GM19025 (cell line): ENCODE measurements around the gene POLE.
"Not testable (repeated sequence)": the region's sequence is repeated elsewhere in the genome, so short reads cannot be mapped to it uniquely, and the experiment has no call there.

Experiments
- ATAC-seq: cut with Tn5 transposase; IDR thresholded peaks from one replicate; pipeline ENCODE4 v1.9.1; 2021; ENCODE audit warnings: mild to moderate bottlenecking, low read depth, moderate library complexity; ENCODE audit not compliant: unreplicated experiment

The POLE gene

GRCh38 chr12:132719141-132719953 is 32.2 kb upstream of the POLE start:
- no peak for ATAC-seq

- ATAC-seq = no peak
Measured at GRCh38 chr12:132718644-132719043, 31.5 kb upstream of the POLE start.

- ATAC-seq = no peak
Measured at GRCh38 chr12:132717531-132718387, 30.6 kb upstream of the POLE start.

GRCh38 chr12:132717011-132717410 is 29.9 kb upstream of the POLE start:
- ATAC-seq = no peak

GRCh38 chr12:132716356-132716755 is 29.2 kb upstream of the POLE start:
- ATAC-seq = no peak

- no peak for ATAC-seq
Measured at GRCh38 chr12:132715874-132716273, 28.7 kb upstream of the POLE start.

GRCh38 chr12:132713123-132713522 is 26.0 kb upstream of the POLE start:
- no peak for ATAC-seq

GRCh38 chr12:132711080-132711843 is 24.1 kb upstream of the POLE start:
- no peak for ATAC-seq

- ATAC-seq = peak; percentile 92
Measured at GRCh38 chr12:132710405-132711079, 23.4 kb upstream of the POLE start, which contains the start of gene PGAM5. TSS of gene PGAM5 (plus strand) at chr12:132710842. CDS start at chr12:132710877, 35 bp downstream.

GRCh38 chr12:132710043-132710404 is 22.9 kb upstream of the POLE start:
- peak; percentile 21 for ATAC-seq

GRCh38 chr12:132708150-132708549 is 21.0 kb upstream of the POLE start:
- ATAC-seq = no peak

GRCh38 chr12:132707241-132707640 is 20.1 kb upstream of the POLE start:
- ATAC-seq = no peak

GRCh38 chr12:132703641-132704040 is 16.5 kb upstream of the POLE start:
- no peak for ATAC-seq

GRCh38 chr12:132702640-132703039 is 15.5 kb upstream of the POLE start:
- no peak for ATAC-seq

- ATAC-seq = no peak
Measured at GRCh38 chr12:132700212-132700822, 13.2 kb upstream of the POLE start.

- no peak for ATAC-seq
Measured at GRCh38 chr12:132698341-132698740, 11.2 kb upstream of the POLE start.

- no peak for ATAC-seq
Measured at GRCh38 chr12:132695431-132695830, 8.3 kb upstream of the POLE start.

GRCh38 chr12:132694888-132695287 is 7.7 kb upstream of the POLE start:
- ATAC-seq = not testable (repeated sequence)

- ATAC-seq = not testable (repeated sequence)
Measured at GRCh38 chr12:132692030-132692429, 4.9 kb upstream of the POLE start.

- ATAC-seq = no peak
Measured at GRCh38 chr12:132690112-132690511, 3.0 kb upstream of the POLE start.
